Right renal cortex interstitium (tissue), 3 donors: ENCODE data around the gene SHMT2. TPM values are rescaled to one million over a fixed set of nuclear protein-coding genes. Genes with fewer than 3 reads are reported as not detected.
"Not testable (repeated sequence)": the region's sequence is repeated elsewhere in the genome, so short reads cannot be mapped to it uniquely, and the experiment has no call there.

Experiments
- DNase-seq, 3 donors: peaks; one replicate each; pipeline ENCODE4 v3.0.0-alpha.2; 2013; ENCODE audit warnings: low read depth in 3 of 3, low spot score in 2 of 3
- polyA plus RNA-seq, 3 donors: library from polyadenylated mRNA; unstranded; fragments of 120-200 nt; gene quantifications; one replicate each; pipeline ENCODE4 v1.2.1, GENCODE V29; 2013; ENCODE audit not compliant: insufficient read length in 3 of 3

SHMT2 gene
- polyA plus RNA-seq, 3 donors: 66.0 to 79.2 (median 72.7) TPM

DNA sequence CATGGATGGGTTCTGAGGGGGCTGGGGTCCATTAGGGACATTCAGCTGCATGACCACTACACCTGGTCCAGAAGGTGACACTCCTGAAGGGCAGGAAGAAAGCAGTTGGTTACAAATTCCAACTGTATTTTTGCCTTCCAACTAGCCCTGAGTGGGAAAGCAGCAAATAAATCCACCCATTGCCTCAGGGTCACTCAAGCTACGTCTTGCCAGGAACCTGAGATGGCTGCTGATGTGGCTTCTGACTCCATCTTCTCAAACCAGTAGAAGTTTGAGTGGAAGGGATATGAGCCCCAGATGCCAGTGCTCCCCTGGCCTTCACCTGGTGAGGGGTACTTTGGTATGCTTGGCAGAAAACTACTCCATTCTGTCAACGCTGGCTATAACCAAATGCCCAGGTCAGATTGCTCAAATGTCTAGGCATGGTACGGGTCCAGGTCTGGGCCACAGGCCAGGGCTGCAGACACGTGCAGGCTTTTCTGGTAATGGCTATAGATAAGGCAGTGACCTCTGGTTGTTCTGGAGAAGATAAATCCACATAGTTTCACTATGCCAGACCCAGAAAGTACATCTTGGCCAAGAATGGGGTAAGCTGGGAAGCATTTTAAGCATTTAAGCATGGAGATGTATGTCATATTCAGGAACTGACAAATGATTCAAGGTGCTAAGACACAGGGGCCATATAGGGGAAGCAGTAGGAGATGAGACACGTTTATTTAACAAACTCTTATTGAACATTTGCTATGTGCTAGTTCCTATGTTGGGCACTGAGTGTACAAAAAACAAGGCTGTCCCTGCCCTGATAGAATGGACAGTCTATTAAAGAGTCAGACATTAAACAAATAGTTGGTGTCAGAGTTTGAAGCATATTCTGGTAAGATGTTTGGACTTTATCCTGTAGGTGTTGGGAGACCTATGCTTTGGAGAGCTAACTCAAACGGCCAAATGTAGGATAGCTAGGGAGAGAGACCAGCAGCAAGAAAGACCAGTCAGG is 29.8 kb downstream of the SHMT2 start:
- DNase-seq: no peak

DNA sequence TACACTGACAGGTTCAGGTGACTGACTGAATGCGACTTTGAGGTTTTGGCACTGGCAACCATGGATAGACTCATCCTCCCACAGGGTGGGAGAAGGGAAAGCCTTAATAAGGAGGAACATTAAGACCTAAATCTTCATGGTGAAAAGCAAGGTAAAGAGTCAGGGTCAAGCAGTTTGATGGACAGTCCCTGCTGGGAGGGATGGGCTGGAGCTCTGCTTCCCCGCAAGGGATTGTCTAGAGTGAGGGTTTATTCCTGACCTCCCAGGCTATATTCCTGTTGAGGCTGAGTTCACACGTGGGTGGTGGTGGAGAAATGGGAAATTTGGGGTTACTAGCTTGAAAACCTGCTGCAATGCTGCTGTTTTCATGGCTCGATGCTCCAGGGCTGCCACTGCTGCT is 30.9 kb downstream of the SHMT2 start:
- DNase-seq: no peak

DNA sequence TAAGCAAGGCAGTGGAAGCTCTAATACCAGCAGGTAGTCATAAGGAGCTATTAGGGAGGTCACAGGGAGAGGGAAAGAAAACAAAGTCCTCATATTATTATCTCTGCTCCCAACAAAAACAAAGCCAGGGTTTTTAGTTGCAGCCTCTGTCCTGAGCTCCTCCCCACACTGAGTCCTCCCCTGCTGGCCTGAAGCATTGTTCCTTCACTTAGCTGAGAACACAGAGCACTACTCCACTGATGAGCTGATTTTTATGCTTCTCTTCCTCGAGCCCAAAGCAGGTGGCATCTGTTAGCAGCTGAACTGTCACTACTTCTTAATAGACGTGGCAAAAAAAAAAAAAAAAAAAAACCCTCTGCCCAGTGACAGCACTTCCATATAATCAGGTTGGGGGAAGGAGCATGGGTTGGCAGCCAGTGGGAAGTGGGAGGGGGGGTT is 31.9 kb downstream of the SHMT2 start:
- no peak for DNase-seq

DNA sequence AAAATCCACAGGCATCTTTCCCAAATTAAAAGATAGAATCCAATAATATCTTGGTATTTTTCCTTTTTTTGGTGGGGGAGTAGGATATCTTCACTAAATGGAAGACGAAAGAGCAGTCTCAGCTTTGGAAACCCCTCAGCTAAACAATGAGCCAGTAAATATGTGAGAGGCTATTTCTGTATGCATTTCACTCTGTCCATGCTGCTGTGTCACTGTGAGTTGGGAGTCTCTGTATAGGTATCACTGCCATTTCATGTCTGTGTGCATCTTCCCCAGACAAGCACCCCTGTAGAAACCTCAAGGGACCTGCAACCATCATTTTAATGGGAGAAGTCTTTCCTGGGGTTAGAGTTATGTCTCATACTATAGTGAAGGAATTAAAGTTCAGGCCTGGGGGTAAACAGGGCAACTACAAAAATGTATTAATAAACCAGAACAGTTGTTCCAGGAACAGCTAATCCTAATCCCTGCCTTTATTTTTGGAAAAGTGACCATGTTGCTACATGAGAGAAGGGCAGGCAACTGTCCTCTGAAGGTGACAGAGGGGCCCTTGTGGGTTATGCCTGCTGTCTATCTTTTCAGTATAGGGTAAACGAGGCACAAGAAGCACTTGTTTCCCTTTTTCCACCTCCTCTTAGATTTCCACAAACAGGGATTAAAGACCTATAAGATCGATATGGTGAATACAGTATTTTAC is 32.8 kb downstream of the SHMT2 start:
- DNase-seq: no peak

DNA sequence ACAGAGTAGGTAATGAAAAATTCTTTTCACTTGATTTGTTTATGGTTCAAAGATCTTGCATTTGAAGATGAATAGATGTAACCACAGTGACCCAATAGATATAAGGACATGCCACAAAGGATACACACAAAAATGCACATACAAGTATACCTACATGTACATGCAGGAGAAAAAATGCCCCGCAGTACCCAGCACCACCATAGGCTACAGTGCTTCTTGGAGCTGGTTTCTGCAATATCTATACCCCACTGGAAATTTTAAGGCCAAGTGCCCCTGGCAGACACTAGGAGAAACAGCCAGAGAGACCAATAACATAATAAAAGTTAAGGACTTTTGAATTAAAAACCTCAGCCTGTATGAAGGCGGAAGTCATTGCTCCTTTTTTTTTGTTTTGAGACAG is 33.6 kb downstream of the SHMT2 start:
- DNase-seq: no peak

DNA sequence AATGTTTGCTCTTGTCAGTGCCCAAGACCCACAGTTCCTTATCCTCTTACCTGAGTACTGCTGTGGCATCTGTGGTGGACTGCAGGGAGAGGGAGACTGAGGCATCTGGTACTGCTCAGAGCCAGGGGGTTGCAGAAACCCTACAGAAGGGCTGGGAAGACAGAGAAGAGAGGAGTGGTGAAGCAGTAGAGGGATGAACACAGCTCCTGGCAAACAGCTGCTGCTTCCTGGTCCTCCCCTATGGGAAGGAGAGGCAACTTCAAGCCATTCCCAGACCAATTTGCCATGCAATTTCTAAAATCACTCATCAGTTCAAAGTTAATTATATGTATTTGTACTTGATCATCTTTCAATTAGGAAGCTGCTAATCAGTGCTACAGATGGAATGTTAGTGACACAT is 37.2 kb downstream of the SHMT2 start:
- DNase-seq: no peak

DNA sequence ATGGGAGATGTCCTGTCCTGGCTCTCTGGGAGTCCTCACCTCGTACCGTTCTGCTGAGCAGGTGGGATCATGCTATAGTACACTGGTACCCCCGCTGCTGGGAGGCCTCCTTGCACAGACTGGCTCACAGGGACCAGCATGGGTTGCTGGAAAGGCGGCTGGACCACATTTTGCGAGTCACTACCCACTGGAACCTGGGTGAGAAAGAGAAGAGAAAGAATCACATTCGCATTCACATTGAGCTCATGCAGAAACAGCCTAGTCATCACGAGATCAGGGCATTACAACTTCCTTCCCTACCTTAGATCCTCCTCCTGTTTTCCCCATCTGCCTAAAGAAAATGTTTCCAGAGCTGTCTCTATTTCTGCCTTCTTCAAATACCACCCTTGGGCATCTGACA is 38.8 kb downstream of the SHMT2 start:
- no peak for DNase-seq

DNA sequence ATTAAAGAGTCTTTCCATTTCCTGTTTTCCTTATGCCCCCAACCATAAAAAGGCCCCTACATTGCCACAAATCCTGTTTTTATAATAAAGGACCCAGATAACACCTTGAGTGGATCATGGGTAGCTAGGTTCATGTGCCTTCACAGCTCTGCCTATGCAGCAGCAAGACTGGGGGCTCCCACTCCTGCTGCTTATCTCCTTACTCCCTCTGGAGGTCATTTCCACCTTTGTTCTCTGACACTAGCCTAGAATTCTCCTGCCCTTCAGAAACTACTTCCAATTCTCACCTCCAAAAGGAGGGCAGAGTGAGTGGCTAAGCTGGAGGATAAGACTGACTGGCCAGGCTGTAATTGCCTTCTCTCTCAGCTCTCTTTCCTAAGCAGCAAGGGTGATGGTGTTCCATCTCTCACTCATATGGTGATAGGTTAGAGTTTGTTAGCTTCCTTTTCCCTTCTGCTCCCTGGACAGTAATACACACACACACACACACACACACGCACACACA is 41.5 kb downstream of the SHMT2 start:
- no peak for DNase-seq

DNA sequence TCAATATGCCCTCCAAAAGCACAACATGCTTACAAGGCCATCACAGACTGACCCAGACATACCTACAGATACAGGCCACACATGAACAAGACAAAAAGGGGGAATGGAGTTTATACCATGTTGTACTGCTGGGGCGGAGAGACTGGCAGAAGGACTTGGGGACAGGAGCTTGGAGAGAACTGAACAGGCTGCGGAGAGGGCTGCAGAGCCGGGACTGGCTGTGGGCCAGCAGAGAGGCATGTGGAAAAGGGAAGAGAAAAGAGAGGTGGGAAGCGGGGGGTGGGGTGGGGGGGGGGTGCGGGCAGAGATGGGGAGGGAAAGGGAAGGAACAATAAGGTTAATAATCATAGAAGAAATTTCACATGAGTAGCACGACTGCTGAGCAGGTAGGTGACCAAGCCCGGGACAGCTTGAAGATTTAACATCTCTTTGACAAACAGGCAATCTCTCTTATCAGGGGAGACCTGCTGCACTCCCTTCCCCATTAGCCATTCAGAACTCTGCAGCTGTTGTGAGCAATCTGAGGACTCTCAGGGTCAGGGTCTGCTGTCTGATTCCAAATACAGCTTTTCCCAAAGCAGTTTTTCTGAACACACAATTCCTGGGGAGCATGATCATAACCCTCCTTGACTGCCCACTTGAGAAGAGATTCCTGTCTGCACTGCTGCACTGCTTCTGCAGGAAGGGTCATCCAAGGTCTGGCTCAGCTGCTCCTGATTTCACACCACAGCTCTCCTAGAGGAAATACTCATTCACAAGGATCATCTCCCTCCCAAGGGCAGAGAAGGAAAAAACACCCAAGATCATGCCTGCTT is 43.0 kb downstream of the SHMT2 start:
- no peak for DNase-seq

DNA sequence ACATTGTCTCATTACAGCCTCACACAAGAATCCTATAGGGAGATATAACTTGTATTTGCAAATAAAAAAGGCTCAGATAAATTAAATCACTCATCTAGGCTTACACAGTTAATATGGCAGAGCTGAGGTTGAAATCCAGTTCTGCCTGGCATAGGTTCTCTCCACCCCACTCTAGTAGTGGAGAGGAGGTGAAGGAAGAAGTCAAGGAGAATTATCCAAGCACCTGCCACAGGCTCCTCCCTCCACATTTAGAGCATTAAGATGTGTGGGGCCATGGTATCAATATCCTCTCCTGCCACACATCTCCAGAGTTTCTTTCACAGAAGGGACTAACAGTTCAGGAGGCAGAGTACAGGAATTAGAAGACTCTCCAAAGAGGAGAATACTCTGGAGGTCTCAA is 44.0 kb downstream of the SHMT2 start:
- DNase-seq: no peak

DNA sequence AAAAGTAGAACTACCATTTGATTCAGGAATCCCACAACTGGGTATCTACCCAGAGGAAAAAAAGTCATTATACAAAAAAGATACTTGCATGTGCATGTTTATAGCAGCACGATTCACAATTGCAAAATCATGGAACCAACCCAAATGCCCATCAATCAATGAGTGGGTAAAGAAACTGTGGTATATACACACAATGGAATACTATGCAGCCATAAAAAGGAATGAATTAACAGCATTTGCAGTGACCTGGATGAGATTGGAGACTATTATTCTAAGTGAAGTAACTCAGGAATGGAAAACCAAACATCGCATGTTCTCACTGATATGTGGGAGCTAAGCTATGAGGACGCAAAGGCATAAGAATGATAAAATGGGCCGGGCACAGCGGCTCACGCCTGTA is 46.7 kb downstream of the SHMT2 start:
- not testable (repeated sequence) for DNase-seq

DNA sequence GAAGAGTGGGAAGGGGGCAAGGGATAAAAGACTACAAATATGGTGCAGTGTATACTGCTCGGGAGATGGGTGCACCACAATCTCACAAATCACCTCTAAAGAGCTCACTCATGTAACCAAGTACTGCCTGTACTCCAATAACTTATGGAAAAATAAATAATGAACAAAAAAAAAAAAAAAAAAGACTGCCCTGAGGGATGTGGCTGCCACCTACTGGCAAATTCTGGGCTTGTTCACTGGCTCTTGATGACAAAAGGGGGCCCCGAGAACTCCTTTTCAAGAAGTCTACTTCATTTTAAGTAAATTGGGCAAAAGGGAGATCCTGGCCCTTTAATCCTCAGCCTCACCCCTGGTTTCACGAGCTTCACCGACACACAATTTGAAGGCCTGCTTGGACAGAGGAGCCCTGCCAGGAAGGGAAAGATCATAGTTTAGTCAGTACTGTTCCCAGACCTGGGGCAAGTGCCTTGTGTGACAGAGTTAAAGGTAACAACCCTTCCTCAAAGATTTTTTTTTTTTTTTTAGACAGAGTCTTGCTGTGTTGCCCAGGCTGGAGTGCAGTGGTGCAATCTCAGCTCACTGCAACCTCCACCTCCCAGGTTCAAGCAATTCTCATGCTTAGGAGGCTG is 47.5 kb downstream of the SHMT2 start:
- DNase-seq: no peak

DNA sequence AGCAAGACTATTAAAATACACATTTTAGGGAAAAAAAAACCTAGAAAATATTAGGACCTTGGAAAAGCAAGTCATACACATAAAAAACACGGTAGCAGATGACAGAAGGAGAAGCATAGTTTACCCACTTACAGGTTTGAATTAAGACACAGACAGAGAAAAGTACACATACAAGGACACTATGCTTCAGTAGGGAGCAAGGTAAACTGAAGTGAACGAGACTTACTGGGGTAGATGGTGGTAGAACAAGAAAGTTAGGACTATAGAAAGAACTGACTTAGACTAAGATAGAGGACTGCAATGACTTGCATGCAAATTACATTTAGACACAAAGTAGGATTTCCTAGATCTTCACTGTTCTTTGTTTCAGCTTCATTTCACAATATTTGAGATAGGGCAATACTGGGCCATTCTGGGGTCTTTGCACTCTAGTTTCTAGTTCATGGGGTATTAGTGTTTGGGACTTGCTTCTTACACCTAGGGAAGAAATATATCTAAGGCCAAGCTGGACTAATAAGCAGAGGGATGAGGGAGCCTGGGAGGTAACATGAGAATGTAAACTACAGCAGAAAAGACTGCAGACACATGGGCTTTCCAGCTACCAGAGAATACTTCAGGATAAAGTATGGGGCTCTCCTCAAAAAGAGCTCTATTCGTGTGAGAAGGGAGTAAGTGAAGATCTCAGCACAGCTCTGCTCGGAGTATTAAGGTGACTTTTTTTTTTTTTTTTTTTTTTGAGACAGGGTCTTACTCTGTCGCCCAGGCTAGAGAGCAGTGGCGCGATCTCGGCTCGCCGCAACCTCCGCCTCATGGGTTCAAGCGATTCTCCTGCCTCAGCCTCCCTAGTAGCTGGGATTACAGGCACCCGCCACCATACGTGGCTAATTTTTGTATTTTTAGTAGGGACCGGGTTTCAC is 49.2 kb downstream of the SHMT2 start:
- no peak for DNase-seq

DNA sequence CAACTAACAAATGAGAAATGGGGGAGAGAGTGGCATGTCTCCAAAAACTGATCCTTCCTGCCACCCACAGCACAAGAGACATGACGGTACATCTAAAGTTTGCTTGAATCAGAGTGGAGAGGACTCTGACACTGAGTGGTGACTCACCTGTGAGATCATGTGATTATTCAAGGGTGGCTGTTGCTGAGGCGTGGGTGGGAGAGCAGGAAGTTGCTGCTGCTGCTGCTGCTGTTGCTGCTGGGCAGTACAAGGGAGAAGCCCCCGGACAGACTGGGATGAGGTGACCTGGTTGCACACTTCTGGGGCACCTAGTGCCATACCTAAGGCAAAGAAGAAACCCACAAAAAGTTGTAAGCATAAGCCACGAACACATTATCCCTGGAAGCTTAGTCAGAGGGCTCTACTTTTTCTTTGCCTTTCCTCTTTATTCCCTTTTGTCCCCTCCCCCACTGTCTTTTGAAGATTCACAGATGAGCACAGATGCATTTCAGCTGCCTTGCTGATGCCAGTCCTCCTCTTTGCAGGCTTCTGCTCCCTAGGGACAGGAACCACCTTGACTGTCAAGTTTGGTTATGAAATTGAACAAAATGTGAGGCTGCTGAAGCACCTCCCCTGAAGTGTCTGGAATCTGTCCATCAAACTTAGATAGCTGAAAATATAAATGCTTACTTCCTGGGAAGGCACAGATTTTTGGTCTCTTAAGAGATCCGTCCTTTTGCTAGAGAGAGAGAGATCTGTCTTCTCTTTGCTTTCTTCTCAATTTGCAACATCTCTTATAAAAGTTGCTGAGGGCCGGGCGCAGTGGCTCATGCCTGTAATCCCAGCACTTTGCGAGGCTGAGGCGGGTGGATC is 50.9 kb downstream of the SHMT2 start:
- no peak for DNase-seq

DNA sequence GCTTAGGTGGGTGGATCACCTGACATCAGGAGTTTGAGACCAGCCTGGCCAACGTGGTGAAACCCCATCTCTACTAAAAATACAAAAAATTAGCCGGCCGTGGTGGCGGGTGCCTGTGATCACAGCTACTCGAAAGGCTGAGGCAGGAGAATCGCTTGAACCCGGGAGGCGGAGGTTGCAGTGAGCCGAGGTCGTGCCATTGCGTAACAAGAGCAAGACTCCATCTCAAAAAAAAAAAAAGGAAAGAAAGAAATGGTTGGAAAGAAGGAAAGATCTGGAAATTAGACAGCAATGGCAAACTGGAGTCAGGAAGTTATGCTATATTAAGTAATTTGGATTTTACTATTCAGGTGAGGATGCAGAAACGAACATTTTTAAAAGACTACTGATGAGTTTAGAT is 52.6 kb downstream of the SHMT2 start:
- not testable (repeated sequence) for DNase-seq
